Measurements from ENCODE around the gene RNF44. TPM values are rescaled to one million over a fixed set of nuclear protein-coding genes. Genes with fewer than 3 reads are reported as not detected.
"Not testable (repeated sequence)": the region's sequence is repeated elsewhere in the genome, so short reads cannot be mapped to it uniquely, and the experiment has no call there.

RNF44 gene
- total RNA-seq, 2 experiments from 2014 or later, result 162 to 166 TPM

DNA sequence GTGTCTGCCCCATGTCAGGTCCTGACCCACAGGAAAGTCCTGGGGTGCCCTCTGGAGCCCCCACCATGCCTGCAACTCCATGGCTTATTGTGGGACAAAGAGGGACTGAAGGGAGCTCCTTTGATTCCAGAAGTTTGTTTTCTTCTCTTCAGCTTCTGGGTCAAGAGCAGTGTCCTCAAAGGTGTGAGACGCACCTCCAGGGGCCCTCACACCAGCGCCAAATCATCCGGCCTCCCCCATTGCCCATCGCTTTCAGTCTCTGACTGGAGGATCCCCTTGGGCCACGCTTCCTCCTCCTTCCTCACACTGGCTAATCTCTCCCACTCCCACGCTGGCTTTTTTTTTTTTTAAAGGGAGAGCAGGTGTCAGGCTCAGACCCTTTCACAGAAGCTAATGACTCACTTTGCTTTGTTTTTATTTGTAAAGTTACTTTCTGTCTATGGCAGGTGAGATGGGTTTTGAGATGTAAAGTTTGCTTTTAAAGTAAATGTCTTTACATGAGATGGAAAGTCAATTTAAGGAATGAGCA lies 28.6 kb upstream of the RNF44 start:
- peaks cover 4% of the 10 kb centered on the region for H3K4me1 Mint-ChIP-seq
- no peak overlapping the region for H3K27ac Mint-ChIP-seq
- ATAC-seq (ENCODE audit: low read depth), result no peak
- no peak overlapping the region for H3K4me3 Mint-ChIP-seq
- POLR2A ChIA-PET, result no interaction called here
- H3K27me3 Mint-ChIP-seq, result peaks cover 6% of the 10 kb centered on the region
- H3K36me3 Mint-ChIP-seq, result no peaks in the 10 kb centered on the region
- H3K9me3 Mint-ChIP-seq, result no peaks in the 10 kb centered on the region
- no peak for DNase-seq

DNA sequence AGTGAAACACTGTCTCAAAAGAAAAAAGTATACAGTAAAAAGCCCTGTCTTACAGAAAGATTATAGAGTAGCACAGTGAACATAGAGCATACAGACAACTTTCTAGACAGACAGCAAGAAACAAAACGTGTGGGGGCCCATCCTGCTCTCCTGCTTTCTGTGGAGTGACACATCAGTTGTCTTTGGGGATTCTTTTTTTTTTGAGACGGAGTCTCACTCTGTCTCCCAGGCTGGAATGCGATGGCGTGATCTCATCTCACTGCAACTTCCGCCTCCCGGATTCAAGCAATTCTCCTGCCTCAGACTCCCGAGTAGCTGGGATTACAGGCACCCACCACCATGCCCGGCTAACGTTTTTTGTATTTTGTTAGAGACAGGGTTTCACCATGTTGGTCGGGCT lies 26.8 kb upstream of the RNF44 start:
- ATAC-seq (ENCODE audit: low read depth) (no peak), DNase-seq (no peak)
- Mint-ChIP-seq H3K9me3 (peaks cover 1% of the 10 kb centered on the region), H3K4me3 (no peak overlapping the region), H3K27ac (no peak overlapping the region), H3K27me3 (peaks cover 2% of the 10 kb centered on the region), H3K4me1 (peaks cover 13% of the 10 kb centered on the region), H3K36me3 (no peaks in the 10 kb centered on the region)
- POLR2A ChIA-PET, result no interaction called here

DNA sequence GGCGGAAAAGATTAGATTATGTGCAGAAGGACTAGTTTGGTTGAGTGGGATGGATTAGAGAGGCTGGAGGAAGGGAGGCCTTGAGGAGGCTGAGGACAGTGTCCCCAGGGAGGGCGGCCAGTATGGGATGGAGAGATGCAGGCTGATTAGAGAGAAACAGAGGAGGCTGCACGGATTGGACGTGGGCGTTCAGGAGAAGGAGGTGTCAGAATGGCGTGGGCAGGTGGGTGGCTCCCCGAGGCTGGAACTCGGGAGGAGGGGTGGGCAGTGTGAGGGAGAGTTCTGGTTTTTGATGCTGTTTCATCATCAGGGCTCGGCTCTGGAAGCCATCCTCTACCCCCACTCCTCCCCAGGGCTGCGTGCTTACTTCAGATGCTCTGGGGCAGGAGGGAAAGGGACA lies 25.0 kb upstream of the RNF44 start:
- no peak overlapping the region for H3K27ac Mint-ChIP-seq
- DNase-seq (no peak), ATAC-seq (ENCODE audit: low read depth) (no peak)
- peaks cover 3% of the 10 kb centered on the region for H3K9me3 Mint-ChIP-seq
- no peak overlapping the region for H3K4me3 Mint-ChIP-seq
- H3K4me1 Mint-ChIP-seq, result peaks cover 13% of the 10 kb centered on the region
- POLR2A ChIA-PET, result interaction anchor here (0.7 to 1.6 kb wide), 2 partner anchors 19 to 146 kb away, joined by 3 to 5 read pairs; partner anchors contain the start of gene CLTB
- no peaks in the 10 kb centered on the region for H3K36me3 Mint-ChIP-seq
- peaks cover 2% of the 10 kb centered on the region for H3K27me3 Mint-ChIP-seq

DNA sequence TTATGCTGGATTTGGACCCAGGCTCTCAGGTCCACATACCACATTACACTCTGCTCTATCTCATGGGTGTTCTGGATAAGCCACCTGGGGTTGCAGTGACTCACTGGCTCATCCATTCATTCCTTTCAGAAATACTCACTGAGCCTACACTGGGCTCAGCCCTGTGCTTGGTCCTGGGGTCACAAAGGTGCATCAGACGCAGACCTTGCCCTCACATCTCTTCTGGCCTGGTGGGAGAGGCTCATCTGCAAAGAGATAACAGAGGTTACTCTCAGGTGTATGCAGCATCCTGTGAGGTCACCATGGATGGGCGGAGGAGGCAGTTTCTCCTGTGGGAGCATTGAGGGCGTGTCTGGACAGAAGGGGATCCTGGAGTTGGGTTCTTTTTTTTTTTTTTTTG lies 24.1 kb upstream of the RNF44 start:
- Mint-ChIP-seq H3K27me3 (no peaks in the 10 kb centered on the region), H3K9me3 (peaks cover 3% of the 10 kb centered on the region), H3K27ac (no peak overlapping the region), H3K36me3 (no peaks in the 10 kb centered on the region), H3K4me1 (peaks cover 15% of the 10 kb centered on the region), H3K4me3 (no peak overlapping the region)
- DNase-seq (no peak), ATAC-seq (ENCODE audit: low read depth) (no peak)
- POLR2A ChIA-PET, result interaction anchor here (0.6 to 0.7 kb wide), 2 partner anchors 94 to 145 kb away, joined by 3 read pairs; partner anchors contain the start of gene CLTB

GRCh38 chr5:176560364-176560763 lies 23.2 kb upstream of the RNF44 start:
- peak overlapping the region; percentile 44 for H3K4me3 Mint-ChIP-seq
- ATAC-seq (ENCODE audit: low read depth), result peak; percentile 55
- DNase-seq, result no peak
- H3K4me1 Mint-ChIP-seq, result peaks cover 20% of the 10 kb centered on the region
- peaks cover 3% of the 10 kb centered on the region for H3K9me3 Mint-ChIP-seq
- H3K27ac Mint-ChIP-seq, result no peak overlapping the region
- POLR2A ChIA-PET, result no interaction called here
- H3K27me3 Mint-ChIP-seq, result no peaks in the 10 kb centered on the region
- no peaks in the 10 kb centered on the region for H3K36me3 Mint-ChIP-seq

DNA sequence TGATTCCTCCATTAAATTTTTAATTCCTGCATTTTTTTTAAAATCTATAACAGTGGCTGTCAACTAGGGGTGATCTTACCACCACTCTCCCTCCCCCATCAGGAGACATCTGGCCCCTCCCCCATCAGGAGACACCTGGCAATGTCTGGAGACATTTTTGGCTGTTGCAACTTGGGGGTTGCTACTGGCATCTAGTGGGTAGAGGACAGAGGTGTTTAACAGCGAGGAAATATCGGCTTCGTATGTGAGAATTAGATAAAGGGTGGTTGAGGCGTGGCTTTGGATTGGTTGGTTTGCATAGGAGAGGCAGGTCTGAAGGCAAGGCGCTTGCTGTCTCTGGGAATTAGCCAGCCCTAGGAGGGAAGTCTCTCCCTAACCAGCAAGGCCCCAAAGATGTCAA lies 22.5 kb upstream of the RNF44 start:
- Mint-ChIP-seq H3K36me3 (no peaks in the 10 kb centered on the region), H3K4me1 (peaks cover 26% of the 10 kb centered on the region), H3K27ac (no peak overlapping the region), H3K4me3 (no peak overlapping the region), H3K9me3 (peaks cover 3% of the 10 kb centered on the region), H3K27me3 (no peaks in the 10 kb centered on the region)
- peak; percentile 40 for ATAC-seq (ENCODE audit: low read depth)
- DNase-seq, result no peak
- POLR2A ChIA-PET, result no interaction called here

- Mint-ChIP-seq H3K36me3 (no peaks in the 10 kb centered on the region), H3K4me3 (no peak overlapping the region), H3K27me3 (no peaks in the 10 kb centered on the region), H3K27ac (no peak overlapping the region), H3K9me3 (peaks cover 3% of the 10 kb centered on the region), H3K4me1 (peaks cover 38% of the 10 kb centered on the region)
- ATAC-seq (ENCODE audit: low read depth) (no peak), DNase-seq (no peak)
- POLR2A ChIA-PET, result no interaction called here
Observed at GRCh38 chr5:176557846-176558245, 20.6 kb upstream of the RNF44 start.

DNA sequence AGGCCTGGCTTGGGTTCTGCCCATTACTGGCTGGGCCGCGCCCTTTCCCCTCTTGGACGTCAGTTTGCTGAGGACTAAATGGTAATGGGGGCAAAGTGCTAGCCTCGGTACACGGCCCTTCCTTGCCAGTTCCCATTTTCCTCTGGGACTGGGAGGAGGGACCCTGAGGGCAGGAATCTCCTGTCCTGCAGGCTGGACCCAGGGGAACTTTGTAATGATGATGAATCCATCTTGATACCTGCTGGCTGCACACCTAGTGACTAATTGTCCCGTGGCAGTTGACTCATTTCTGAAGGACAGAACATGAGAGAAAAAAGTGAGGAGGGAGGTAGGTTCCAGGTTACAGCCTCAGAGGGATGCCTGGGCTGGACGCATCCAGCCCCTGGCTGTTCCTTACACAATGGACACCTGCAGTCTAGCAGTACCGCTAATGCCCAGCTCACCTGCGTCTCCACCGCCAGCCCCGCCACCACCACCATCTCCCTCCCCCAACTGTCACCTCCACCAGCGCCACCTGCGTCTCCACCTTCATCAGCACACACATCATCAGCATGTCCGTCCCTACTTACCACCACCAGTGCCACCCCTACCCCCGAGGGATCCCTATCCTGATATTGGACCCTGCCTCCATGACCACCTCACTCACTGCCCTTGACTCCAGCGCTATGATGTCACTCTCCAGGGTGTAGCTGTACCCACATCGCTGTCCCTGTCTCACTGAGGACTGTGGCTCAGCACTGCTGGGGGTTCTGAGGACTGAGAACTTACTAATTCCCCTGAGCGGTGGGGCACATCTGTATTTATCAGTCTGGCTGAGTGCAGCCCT lies 16.3 kb upstream of the RNF44 start:
- peaks cover 33% of the 10 kb centered on the region for H3K4me1 Mint-ChIP-seq
- no peak for ATAC-seq (ENCODE audit: low read depth)
- no peaks in the 10 kb centered on the region for H3K36me3 Mint-ChIP-seq
- H3K4me3 Mint-ChIP-seq, result no peak overlapping the region
- H3K27ac Mint-ChIP-seq, result no peak overlapping the region
- no peaks in the 10 kb centered on the region for H3K9me3 Mint-ChIP-seq
- no peaks in the 10 kb centered on the region for H3K27me3 Mint-ChIP-seq
- POLR2A ChIA-PET, result interaction anchor here (0.6 to 2.8 kb wide), 6 partner anchors 11 to 164 kb away, joined by 3 to 22 read pairs (median 5); partner anchors contain the start of gene RNF44
- DNase-seq, result no peak

- Mint-ChIP-seq H3K4me1 (peaks cover 33% of the 10 kb centered on the region), H3K9me3 (no peaks in the 10 kb centered on the region), H3K36me3 (no peaks in the 10 kb centered on the region), H3K27me3 (no peaks in the 10 kb centered on the region), H3K4me3 (no peak overlapping the region), H3K27ac (no peak overlapping the region)
- POLR2A ChIA-PET, result interaction anchor here (0.6 to 2.8 kb wide), 4 partner anchors 10 to 163 kb away, joined by 3 to 7 read pairs (median 4); no protein-coding TSS in a partner anchor
- ATAC-seq (ENCODE audit: low read depth) (no peak), DNase-seq (no peak)
Observed at GRCh38 chr5:176552332-176552869, 15.2 kb upstream of the RNF44 start.

DNA sequence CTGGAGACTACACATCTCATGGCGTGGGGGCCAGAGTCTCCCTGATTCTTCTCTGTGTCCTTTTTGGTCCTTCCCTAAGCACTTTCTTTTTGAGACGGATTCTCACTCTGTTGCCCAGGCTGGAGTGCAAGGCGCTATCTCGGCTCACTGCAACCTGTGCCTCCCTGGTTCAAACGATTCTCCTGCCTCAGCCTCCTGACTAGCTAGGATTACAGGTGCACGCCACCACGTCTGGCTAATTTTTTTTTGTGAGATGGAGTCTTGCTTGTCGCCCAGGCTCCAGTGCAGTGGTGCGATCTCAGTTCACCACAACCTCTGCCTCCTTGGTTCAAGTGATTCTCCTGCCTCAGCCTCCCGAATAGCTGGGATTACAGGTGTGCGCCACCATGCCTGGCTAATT lies 13.7 kb upstream of the RNF44 start:
- not testable (repeated sequence) for DNase-seq; ATAC-seq (ENCODE audit: low read depth); H3K27me3 Mint-ChIP-seq; H3K36me3 Mint-ChIP-seq; H3K9me3 Mint-ChIP-seq
- peaks cover 28% of the 10 kb centered on the region for H3K4me1 Mint-ChIP-seq
- H3K27ac Mint-ChIP-seq, result peak overlapping the region; percentile 67
- H3K4me3 Mint-ChIP-seq, result peak overlapping the region; percentile 19
- POLR2A ChIA-PET, result interaction anchor here (0.9 to 2.8 kb wide), 4 partner anchors 9 to 19 kb away, joined by 3 to 7 read pairs (median 4); partner anchors contain the start of gene RNF44

- Mint-ChIP-seq H3K4me1 (peaks cover 24% of the 10 kb centered on the region), H3K36me3 (no peaks in the 10 kb centered on the region), H3K4me3 (peak overlapping the region; percentile 19), H3K9me3 (no peaks in the 10 kb centered on the region), H3K27me3 (no peaks in the 10 kb centered on the region), H3K27ac (no peak overlapping the region)
- ATAC-seq (ENCODE audit: low read depth), result no peak
- no peak for DNase-seq
- POLR2A ChIA-PET, result interaction anchor here (1.2 to 2.8 kb wide), 4 partner anchors 8 to 15 kb away, joined by 3 to 7 read pairs (median 4); partner anchors contain the start of gene RNF44
Observed at GRCh38 chr5:176550275-176550831, 13.2 kb upstream of the RNF44 start.

DNA sequence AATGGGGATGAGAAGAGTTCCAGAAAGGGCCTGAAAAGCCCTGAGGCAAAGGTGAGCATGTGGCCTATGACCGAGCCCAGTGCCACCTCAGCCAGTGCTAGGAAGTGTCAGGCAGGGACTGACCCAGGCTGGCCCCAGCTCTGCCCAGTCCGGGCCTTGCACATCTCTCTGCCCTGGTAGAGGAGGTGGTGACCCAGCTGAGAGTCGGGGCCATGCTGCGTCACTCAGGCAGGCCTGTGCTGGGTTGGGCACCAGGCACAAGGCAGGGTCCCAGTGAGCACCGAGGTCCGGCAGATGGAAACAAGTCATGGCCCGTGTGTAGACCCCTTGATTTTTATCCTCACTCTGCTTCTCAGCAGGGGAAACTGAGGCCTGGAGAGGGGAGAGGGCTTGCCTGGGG lies 12.7 kb upstream of the RNF44 start:
- ATAC-seq (ENCODE audit: low read depth) (no peak), DNase-seq (no peak)
- Mint-ChIP-seq H3K27ac (no peak overlapping the region), H3K4me3 (no peak overlapping the region), H3K27me3 (no peaks in the 10 kb centered on the region), H3K36me3 (no peaks in the 10 kb centered on the region), H3K9me3 (no peaks in the 10 kb centered on the region), H3K4me1 (peaks cover 25% of the 10 kb centered on the region)
- POLR2A ChIA-PET, result interaction anchor here (1.2 to 1.5 kb wide), 3 partner anchors 10 to 15 kb away, joined by 3 to 5 read pairs (median 3); partner anchors contain the start of gene RNF44

GRCh38 chr5:176548967-176549444 lies 11.8 kb upstream of the RNF44 start, which contains the start of gene CDHR2:
Gene CDHR2 (plus strand): TSS chr5:176549342. CDS start chr5:176565353, 16,011 bp downstream.
- no peaks in the 10 kb centered on the region for H3K9me3 Mint-ChIP-seq
- ATAC-seq (ENCODE audit: low read depth), result no peak
- peaks cover 24% of the 10 kb centered on the region for H3K4me1 Mint-ChIP-seq
- H3K4me3 Mint-ChIP-seq, result no peak within 1 kb of the TSS
- no peaks in the 10 kb centered on the region for H3K36me3 Mint-ChIP-seq
- POLR2A ChIA-PET, result interaction anchor here (1.5 kb wide), 1 partner anchor 14 kb away, joined by 3 read pairs; no protein-coding TSS in a partner anchor
- no peak within 1 kb of the TSS for H3K27ac Mint-ChIP-seq
- no peak for DNase-seq
- H3K27me3 Mint-ChIP-seq, result no peaks in the 10 kb centered on the region
